ENCODE data around the gene TSTD1.

DNA sequence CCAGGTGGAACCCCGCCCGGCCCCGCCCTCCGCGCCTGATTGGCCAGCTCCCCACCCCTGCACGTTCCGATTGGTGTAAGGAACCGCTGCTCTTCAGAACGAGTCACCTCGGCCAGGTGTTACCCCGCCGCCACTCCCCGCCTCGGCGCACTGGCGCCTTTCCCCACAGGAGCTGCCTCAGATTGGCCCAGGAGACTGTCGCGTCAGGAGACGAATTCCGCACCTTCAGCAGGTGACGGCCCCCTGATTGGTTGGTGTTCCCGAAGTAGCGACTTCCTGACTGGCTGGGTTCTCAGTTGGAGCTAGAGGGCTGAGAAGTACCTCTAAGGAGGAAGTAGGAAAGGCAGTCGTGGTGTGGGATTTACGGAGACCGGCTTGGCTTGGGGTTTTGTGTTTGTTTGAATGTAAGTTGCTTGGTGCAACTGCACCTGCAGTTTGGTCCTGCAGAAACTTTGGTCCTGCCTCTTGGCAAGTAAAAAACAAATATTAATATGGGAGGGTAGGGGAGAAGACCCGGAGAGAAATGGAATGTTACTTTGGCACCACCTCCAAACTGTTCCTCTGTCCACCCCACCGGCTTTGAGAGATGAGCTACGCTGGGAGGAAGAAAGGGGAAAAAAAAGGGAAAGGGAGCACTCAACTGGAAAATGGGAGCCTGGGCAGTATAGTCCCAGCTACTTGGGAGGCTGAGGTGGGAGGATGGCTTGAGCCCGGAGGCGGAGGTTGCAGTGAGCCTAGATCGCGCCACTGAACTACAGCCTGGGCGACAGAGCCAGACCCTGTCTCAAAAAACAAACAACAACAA is 17.4 kb downstream of the TSTD1 start:
- no peak for TF ChIP-seq EZH2 (IDR thresholded peaks at IDR 0.05; ENCODE audit: borderline replicate concordance)
- TF ChIP-seq CTCF (IDR thresholded peaks at IDR 0.05; ENCODE audit: poor library complexity): no peak

All from hepatocyte (in vitro differentiated cells).